SU-DHL-6 (cell line): ENCODE results near the gene EXOC7.

Experiments
- CTCF ChIP-seq: fragments of 200-600 bp; sonication (generic); IDR thresholded peaks from one replicate; pipeline ENCODE4 v1.5.1; 2017; ENCODE audit warnings: antibody characterized with exemption, mild to moderate bottlenecking, low read length, moderate library complexity; ENCODE audit not compliant: insufficient read depth, poor library complexity, severe bottlenecking
- EZH2phosphoT487 ChIP-seq: fragments of 200-600 bp; sonication (generic), shearing (Covaris generic); conservative IDR thresholded peaks from 2 replicates; pipeline ENCODE4 v1.6.1; 2018; ENCODE audit warnings: mild to moderate bottlenecking, antibody characterized with exemption, low read length, moderate library complexity, mixed read lengths

DNA sequence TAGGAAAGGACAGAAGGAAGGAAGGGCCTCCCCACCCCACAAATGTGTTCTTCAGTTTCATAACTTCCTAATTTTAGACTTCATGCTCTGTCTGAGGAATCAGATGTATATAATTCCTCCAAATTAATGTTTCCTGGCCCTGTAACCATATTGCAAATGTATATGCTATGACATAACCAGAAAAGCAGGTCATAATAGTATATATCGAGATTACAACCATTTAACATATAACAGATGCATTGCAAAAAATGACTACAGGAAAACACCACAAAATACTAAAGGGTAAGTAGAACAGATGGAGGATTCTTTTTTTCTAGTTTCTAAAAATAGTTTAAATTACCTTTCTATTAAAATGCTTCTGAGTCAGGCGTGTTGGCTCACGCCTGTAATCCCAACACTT is 3.1 kb upstream of the EXOC7 start:
- TF ChIP-seq CTCF = no peak
- no peak for TF ChIP-seq EZH2phosphoT487
